Measurements from ENCODE around the gene ABHD12.
"Not testable (repeated sequence)": the region's sequence is repeated elsewhere in the genome, so short reads cannot be mapped to it uniquely, and the experiment has no call there.

Gene ABHD12

GRCh38 chr20:25320035-25320800 is 70.4 kb downstream of the ABHD12 start:
- no peak for FAIRE-seq

DNA sequence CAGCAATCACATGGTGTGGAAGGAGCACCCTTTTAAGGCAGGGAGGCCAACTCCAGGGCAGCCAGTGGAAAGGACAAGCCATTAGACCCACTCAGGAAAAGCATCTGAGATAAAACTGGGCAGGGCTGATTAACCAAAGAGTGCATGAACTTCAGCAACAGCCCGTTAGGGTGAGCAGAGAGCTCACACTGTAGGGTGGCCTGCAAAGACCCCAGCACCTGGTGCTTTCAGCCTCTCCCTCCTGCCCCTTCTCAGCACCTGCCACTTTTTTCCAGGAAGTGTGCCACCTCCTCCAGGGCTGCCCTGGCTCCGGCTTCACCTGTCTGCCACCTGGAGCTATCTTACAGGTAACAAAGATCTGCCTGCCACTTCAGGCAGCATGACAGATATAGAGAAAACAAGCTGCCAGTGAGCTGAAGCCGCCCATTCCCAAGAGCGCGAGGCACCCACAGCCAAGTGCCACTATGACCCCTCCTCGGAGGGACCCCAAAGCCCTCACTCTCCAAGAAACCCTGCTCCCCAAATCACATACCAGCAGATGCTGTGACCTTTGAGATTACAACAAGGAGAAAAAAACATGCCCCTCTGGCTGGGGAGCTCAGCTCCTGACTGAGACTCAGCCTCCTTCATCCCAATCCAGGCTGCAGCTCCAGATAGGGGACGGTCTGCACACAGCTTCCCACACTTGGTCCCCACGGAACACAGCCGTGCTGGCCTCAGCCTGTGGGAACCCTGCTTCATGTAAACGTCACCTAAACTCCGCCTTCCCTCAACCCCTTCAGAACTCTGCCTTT is 71.2 kb downstream of the ABHD12 start:
- FAIRE-seq, result no peak

DNA sequence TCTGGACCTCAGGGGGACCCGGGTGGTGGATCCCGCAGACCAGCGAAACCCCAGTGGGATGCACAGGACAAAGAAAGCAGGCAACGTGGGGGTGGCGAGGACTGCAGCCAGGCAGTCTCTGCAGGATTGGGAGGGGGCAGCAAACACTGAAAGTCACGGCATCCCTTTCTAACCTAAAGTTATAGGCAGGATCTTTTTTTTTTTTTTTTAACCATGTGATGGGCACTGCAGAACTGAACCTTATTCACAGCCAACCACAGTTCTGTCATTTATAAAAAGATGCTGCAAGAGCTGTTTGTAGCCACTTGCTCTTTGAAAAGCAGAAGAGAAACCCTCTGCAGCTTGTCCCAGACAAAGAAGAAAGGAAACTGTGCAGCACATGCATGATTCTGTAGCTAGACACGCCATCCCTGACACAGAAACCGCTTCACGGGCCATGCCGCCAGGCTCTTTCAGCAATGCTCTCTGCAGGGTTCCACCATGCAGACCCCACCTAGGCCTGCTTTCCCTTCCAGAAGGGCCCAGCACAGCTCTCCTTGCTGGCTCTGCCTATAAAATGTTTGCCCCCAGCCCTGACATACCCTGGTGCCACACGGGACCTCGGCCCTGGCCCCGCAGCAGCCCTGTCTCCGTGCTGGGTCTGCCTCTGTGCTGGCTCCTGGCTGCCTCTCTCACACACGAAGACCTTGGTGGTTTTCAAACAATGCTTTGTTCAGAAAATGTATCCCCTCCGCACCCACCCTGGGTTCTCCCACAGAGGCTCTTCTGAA is 72.0 kb downstream of the ABHD12 start:
- FAIRE-seq, result no peak

DNA sequence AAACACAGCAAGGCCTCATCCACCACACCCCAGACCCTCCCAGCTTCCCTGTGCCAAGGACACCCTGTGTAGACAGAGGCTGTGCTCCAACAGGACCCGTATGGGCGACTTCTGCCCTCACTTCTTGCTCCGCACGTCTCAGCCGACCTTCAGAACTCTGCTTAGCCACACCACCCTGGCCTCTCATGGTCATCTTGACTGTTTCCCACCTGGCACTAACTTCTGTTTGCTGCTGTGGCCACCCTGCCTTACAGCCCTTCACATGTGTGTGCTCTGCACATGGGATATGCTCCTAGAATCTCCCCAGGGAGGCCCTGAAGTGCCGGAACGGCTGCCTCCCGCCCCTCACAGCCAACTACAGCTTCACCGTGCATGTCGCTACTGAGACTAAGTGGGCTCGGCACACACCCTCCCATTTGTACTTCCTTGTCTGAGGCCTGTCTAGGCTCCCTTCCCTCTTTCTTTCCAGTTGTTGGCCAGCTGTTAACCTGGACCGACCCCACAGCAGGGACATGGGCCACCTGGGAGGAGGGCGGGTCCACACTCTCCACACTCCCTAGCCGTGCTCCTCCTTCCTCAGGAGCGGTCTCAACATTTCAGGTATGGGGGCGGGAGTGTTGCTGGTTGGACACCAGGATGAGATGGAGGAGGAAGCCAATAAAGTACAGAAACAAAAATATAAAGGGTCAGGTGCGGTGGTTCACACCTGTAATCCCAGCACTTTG is 73.1 kb downstream of the ABHD12 start:
- FAIRE-seq, result no peak

GRCh38 chr20:25316506-25317190 is 74.0 kb downstream of the ABHD12 start:
- FAIRE-seq, result no peak

DNA sequence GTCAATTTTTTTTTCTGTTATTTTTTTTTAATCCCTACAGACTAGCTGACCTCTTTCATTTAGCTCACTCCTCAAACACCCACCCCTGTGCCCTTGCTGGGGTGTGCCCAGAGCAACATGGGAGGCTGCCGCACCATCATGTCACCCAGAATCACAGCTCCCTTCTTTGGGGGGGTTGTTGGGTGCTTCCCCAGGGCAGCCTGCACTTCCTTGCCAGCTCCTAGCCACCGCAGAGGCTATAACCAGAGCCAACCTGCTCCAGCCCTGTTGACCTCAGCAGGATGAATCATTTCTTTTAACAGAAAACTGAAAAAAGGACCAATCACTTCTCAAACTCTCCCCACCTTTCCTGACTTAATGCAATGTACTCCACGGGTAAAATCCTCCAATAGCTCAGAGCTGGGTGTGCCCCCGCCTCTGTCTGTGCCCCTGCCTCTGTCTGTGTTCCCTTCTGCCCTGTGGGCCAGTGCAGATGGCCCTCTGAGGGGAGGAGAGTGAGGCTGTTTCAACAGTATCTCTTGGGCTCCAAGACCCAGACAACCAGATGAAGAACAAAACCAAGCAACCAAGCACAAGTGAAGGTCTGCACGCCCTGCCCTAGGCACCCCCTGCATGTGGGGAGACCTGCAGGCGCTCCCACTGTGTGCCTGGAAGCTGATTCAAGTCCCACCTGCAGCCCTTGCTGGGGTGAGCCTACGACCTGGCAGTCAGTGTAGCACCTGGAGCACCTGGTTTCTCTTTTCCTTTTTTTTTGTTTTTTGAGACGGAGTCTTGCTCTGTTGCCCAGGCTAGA is 75.0 kb downstream of the ABHD12 start:
- FAIRE-seq, result no peak

- no peak for FAIRE-seq
These were observed 75.9 kb downstream of the ABHD12 start for GRCh38 chr20:25314497-25315417.

- no peak for FAIRE-seq
These were observed 77.0 kb downstream of the ABHD12 start for GRCh38 chr20:25313593-25313992.

- not testable (repeated sequence) for FAIRE-seq
These were observed 77.9 kb downstream of the ABHD12 start for GRCh38 chr20:25312716-25313115.

DNA sequence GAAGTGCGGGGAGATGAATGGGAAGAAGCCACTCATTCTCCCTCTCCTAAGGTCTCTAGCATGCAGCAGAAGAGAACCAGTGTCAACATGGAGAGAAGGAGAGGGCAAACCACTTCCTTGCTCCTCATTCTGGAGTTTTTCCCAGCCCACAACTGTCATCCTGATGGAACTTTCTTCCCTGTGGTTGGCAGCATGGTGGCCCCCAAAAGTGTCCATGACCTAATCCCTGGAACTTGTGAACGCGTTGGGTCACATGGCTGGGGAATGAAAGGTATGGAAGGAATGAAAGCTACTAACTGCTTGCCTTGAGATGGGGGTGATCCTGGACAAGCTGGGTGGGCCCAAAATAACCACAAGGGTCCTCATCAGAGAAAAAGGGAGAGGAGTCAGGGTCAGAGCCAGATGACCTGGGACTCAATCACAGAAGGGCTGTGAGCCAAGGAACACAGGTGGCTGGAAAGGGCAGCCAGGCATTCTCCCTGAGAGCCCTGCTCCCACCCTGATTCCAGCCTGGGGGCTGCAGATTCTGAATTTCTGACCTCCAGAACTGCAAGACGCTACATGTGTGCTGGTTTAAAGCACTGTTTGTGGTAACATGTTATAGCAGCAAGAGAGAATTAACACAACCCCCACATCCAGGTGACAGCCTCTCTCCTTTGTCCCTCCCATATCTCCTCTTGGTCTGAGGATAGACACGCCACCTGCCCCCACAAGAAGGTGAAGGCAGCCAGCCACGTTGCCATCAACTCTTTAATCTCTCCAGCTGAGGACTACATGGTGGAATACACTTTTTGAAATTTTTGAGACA is 79.5 kb downstream of the ABHD12 start:
- no peak for FAIRE-seq

- FAIRE-seq, result peak; percentile 93
These were observed 80.2 kb downstream of the ABHD12 start for GRCh38 chr20:25310268-25310920.

DNA sequence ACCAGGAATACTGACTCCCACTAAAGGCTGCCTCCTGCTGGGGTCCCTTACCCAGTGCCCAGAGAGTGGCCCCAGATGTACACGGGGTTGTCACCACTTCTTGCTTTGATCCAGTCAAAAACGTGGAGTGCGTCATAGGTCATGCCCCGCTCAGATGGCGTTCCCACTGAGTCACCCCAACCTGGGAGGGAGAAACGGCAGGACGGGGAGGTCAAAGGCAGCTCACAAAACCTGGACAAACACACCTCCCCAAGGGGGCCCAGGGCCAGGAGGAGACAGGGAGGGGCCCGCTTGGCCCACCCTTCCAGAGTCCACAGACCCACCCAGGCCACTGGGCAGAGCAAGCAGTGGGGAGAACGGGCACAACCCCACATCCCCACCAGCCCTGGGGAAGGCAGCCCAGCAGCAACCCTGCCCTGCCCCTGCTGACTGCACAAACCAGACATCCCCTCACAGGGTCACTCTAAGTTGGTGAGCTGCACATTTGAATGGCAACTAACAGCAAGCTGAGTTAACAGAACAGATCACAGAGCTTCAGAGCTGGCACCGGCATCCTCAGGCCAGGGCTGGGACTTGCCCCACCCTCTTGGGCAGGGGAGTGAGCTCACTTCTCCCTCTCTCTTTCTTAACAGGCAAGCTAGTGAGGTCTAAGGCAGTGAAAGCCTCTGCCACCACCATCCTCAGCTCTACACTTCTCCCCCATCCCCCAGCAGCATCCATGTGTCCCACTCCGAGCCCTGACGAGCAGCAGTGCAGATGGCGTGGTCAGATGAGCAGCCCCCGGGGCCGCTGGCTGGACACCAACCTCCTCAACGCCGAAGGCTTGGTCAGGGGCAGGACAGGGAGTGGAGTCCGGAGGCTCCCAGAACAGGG is 81.0 kb downstream of the ABHD12 start:
- FAIRE-seq, result no peak

- FAIRE-seq, result no peak
These were observed 81.8 kb downstream of the ABHD12 start for GRCh38 chr20:25308671-25309394.

GRCh38 chr20:25308083-25308491 is 82.5 kb downstream of the ABHD12 start:
- no peak for FAIRE-seq

- FAIRE-seq, result no peak
These were observed 83.4 kb downstream of the ABHD12 start for GRCh38 chr20:25306991-25307903.

DNA sequence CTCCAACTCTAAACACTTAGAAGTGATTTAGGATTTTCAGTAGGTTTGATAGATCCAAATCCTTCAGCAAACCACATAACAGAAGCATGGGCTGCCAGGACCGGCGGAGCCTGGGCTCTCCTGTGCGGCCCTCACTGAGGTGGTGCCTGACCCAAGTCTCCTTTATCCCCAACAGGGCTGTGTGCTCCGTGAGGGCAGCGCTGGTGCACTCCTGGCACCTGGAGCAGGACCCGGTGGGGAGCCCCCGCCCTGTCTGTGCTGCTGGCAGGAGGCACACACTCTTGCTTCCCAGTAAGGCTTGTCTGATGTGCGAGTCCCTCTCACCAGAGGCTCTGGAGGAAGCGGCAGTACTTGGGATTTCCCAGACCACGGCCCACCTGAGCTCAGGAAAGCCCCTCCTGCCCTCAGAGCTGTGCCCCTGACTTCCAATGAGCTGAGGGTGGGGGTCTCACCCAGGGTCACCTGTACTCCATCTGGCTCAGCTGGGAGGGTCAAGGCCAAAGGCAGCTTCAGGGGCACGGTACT is 86.5 kb downstream of the ABHD12 start:
- no peak for FAIRE-seq
